HG03558 (cell line): ENCODE results near the gene VWA5B2.

ENCODE experiments used
- ATAC-seq: cut with Tn5 transposase; IDR thresholded peaks from one replicate; pipeline ENCODE4 v1.9.1; 2021; ENCODE audit warnings: moderate number of reproducible peaks; ENCODE audit not compliant: unreplicated experiment; ENCODE audit errors: extremely low read depth

The VWA5B2 gene

GRCh38 chr3:184229394-184230080 is at the start of gene VWA5B2:
VWA5B2 (plus strand) TSS chr3:184229585; CDS start chr3:184230529, 944 bp downstream.
- no peak for ATAC-seq

DNA sequence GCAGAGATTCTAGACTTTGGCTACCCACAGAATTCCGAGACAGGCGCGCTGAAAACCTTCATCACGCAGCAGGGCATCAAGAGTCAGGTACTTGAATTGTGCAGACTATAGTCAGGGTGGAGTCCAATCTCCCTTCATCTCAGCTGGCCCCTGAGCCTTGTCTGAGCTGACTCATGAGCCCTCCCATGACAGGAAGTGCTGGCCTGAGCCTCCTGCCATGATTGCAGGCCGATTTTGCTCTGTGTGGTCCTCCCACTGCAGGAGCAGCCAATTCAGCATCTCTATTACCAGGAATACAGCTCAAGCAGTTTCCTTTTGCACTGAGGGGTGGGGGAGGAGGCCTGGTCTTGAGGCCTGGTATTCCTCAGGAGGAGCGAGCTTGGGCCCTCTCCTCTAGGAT is 49.2 kb upstream of the VWA5B2 start:
- ATAC-seq = no peak

DNA sequence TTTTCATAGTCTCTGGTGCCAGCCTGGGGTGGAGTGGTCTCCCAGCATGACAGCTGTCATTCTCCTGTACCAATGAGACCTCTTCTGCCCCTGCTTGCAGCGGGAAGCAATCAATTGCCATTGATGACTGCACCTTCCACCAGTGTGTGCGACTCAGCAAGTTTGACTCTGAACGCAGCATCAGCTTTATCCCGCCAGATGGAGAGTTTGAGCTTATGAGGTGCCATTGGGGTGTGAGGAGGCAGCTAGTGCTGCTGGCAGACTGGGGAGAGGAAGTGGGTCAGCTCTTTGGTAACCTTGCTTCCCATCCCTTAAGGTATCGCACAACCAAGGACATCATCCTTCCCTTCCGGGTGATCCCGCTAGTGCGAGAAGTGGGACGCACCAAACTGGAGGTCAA is 47.8 kb upstream of the VWA5B2 start:
- no peak for ATAC-seq

- ATAC-seq = no peak
These were observed 45.7 kb upstream of the VWA5B2 start for GRCh38 chr3:184183679-184184078.

- ATAC-seq = no peak
These were observed 44.7 kb upstream of the VWA5B2 start for GRCh38 chr3:184184546-184185230.

- peak; percentile 88 for ATAC-seq
These were observed 43.8 kb upstream of the VWA5B2 start for GRCh38 chr3:184185461-184186183.

DNA sequence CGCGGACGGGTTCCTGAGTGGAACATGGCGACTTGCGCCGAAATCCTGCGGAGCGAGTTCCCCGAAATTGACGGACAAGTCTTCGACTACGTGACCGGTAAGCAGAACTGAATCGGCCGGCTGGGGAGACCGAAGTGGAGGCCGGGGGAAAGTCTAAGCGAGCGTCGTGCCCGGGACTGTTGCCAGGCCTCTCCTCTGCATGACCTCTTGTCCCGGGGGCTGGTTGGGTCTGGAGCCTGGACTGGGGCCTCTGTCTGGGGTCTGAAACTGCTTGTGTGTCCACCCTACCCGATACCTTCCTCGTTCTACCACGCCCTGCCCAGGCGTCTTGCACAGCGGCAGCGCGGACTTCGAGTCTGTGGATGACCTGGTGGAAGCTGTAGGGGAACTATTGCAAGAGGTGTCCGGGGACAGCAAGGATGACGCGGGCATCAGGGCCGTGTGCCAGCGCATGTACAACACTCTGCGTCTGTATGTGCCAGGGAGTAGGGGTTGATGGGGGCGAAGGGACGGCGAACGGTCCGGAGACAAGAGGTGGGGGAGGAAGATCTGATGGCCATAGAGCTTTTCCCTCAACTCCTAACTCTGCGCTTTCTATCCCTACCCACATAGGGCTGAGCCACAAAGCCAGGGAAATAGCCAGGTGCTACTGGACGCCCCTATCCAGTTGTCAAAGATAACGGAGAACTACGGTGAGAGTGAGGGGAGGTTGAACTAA is 43.0 kb upstream of the VWA5B2 start, which contains the start of gene ABCF3:
ABCF3 (plus strand) TSS at position 16 of the 718 bp plus-strand sequence; CDS start at position 25, 9 bp downstream.
- ATAC-seq = no peak

GRCh38 chr3:184186902-184187207 is 42.5 kb upstream of the VWA5B2 start:
- no peak for ATAC-seq

- ATAC-seq = no peak
These were observed 41.3 kb upstream of the VWA5B2 start for GRCh38 chr3:184188080-184188479.

- ATAC-seq = no peak
These were observed 40.0 kb upstream of the VWA5B2 start for GRCh38 chr3:184189421-184189820.

DNA sequence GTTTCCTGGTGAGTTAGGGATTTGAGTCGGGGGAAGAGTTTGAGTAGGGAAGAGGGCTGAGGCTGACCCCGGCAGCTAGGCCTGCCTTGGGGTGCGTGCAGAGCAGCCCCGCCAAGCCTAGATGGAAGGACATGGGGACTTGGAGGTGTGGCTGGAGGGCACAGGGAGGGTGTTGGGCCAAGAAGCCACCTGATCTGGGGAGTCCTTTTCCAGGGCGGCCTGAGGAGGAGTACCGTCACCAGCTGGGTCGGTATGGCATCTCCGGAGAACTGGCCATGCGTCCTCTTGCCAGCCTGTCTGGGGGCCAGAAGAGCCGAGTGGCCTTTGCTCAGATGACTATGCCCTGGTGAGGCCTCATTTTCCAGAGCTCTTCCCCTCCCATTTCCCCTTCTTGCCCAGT is 36.5 kb upstream of the VWA5B2 start:
- no peak for ATAC-seq

- no peak for ATAC-seq
These were observed 35.3 kb upstream of the VWA5B2 start for GRCh38 chr3:184193991-184194539.

GRCh38 chr3:184196536-184196935 is 32.8 kb upstream of the VWA5B2 start:
- no peak for ATAC-seq

DNA sequence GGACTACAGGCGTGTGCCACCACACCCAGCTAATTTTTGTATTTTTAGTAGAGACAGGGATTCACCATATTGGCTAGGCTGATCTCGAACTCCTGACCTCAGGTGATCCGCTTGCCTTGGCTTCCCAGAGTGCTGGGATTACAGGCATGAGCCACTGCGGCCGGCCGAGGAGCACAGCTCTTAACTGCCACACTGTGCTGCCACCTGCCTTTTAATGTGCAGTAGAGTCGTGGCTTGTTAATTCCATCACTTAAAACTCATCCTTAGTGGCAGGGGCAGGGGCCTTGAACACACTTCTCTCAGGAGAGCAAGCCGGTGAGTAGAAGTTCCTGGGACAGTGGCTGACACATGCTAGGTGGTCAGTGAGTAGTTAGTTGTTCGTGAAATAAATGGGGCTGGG is 30.9 kb upstream of the VWA5B2 start:
- ATAC-seq = no peak

DNA sequence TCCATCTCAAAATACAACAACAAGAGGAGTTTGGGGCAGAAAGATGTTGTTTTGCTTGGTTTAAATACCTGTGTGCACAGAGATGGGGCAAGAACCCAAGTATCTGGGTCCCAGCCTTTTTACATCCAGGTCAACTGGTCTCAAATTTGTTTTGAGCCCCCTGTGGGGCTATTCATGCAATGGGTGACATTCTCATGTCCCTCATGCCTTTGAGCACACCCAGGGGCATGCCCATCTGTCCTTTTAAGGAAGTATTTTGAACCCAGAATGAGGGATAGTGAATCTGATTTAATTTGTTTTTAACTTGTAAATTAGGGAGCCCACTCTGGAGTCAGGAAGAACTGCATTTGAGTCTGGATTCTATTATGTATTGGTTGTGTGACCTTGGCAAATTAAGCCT is 28.6 kb upstream of the VWA5B2 start:
- no peak for ATAC-seq

GRCh38 chr3:184203526-184203925 is 25.9 kb upstream of the VWA5B2 start:
- ATAC-seq = no peak

- no peak for ATAC-seq
These were observed 20.1 kb upstream of the VWA5B2 start for GRCh38 chr3:184209146-184209923.

DNA sequence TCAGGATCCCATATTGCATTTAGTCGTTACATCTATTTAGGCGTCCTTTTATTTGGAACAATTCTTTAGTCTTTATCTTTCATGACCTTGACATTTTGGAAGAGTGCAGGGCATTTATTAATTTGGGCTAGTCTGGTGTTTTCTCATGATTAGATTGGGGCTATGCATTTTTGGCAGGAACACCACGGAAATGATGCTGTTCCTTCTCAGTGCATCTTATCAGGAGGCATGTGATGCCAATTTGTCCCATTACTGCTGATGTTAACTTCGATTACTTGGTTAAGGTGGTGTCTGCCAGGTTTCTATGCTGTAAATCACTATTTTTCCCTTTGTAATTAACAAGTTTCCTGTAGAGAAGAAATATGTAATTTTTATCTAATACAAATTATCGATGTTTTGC is 18.1 kb upstream of the VWA5B2 start:
- no peak for ATAC-seq

GRCh38 chr3:184211718-184212117 is 17.7 kb upstream of the VWA5B2 start:
- ATAC-seq = no peak

DNA sequence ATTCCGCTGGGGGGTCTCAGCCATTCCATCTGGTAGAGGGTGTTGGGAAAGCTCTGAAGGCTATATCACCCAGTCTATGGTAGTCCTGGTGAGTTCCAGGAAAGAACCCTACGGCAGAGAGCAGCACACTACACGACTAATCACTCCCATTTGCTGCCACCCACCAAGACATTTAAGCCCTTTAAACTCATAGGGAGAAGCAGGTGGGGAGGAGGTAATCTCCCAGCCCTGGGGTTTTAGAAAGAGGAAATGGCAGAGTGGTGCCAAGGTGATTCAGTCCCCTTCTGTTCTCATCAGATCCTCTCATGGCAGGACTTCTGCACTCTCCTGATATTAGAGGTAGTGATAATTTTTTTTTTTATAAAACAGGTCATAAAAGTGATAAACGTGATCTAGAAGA is 10.6 kb upstream of the VWA5B2 start:
- no peak for ATAC-seq
